ENCODE data around the gene ZMYM4.

DNA sequence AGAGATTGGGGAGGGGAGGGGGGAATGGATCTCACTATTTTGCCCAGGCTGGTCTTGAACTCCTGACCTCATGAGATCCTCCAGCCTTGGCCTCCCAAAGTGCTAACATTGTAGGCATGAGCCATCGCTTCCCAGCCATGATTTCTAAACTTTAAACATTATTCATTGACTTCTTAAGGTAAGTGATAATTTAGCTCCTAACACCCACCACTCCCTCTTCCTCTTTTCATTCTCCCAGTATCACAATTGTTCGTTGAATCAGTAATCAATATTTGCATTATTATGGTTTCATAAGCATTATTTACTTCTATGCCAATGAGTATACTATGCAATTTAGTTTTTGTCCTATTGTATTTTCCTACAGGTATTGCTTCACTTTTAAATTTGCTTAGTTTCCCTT, 42.0 kb upstream of the ZMYM4 start:
- TF ChIP-seq, protein P1, sequence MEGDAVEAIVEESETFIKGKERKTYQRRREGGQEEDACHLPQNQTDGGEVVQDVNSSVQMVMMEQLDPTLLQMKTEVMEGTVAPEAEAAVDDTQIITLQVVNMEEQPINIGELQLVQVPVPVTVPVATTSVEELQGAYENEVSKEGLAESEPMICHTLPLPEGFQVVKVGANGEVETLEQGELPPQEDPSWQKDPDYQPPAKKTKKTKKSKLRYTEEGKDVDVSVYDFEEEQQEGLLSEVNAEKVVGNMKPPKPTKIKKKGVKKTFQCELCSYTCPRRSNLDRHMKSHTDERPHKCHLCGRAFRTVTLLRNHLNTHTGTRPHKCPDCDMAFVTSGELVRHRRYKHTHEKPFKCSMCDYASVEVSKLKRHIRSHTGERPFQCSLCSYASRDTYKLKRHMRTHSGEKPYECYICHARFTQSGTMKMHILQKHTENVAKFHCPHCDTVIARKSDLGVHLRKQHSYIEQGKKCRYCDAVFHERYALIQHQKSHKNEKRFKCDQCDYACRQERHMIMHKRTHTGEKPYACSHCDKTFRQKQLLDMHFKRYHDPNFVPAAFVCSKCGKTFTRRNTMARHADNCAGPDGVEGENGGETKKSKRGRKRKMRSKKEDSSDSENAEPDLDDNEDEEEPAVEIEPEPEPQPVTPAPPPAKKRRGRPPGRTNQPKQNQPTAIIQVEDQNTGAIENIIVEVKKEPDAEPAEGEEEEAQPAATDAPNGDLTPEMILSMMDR (IDR thresholded peaks at IDR 0.05): no peak
- no peak for TF ChIP-seq POLR2A (IDR thresholded peaks at IDR 0.05)

Data from Peyer's patch (tissue), 4 donors.